ENCODE data around the gene ZSCAN5C.
"Not testable (repeated sequence)": the region's sequence is repeated elsewhere in the genome, so short reads cannot be mapped to it uniquely, and the experiment has no call there.

ZSCAN5C gene

GRCh38 chr19:56189785-56190184 is 12.3 kb upstream of the ZSCAN5C start:
- 86% methylated on average over 17 of the region's 17 CpGs for WGBS (ENCODE audit: insufficient coverage)
- ChIA-PET CTCF (no interaction called here), POLR2A (no interaction called here)
- Histone ChIP-seq H3K4me1 (ENCODE audit: control extremely low read depth in 1 of 4, control insufficient read depth in 4 of 4, insufficient read depth in 4 of 4, low read length in 3 of 4) (peaks cover 0 to 8% (median 2%) of the 10 kb centered on the region in 4 experiments), H3K27me3 (replicated peaks in 2 of 5; ENCODE audit: control insufficient read depth in 4 of 5, insufficient read depth in 5 of 5, low read length in 4 of 5) (no peaks in the 10 kb centered on the region), H3K9me3 (ENCODE audit: control extremely low read depth in 1 of 5, control insufficient read depth in 4 of 5, insufficient read depth in 2 of 5, low read depth in 1 of 5, low read length in 4 of 5) (no peaks in the 10 kb centered on the region), H3K36me3 (ENCODE audit: control insufficient read depth in 4 of 4, insufficient read depth in 4 of 4, low read length in 3 of 4) (no peaks in the 10 kb centered on the region), H3K27ac (ENCODE audit: insufficient read depth in 1 of 2, low read depth in 1 of 2, low read length in 2 of 2, poor library complexity in 1 of 2, severe bottlenecking in 2 of 2) (no peak overlapping the region), H3K4me3 (ENCODE audit: control insufficient read depth in 1 of 7, extremely low read depth in 1 of 7, insufficient read depth in 4 of 7, low read depth in 2 of 7, low read length in 6 of 7) (no peak overlapping the region)
- DNase-seq: no peak

GRCh38 chr19:56191115-56191514 is 11.0 kb upstream of the ZSCAN5C start:
- CTCF ChIA-PET: no interaction called here
- WGBS (ENCODE audit: insufficient coverage): 82% methylated on average over 3 of the region's 7 CpGs

GRCh38 chr19:56191711-56192110 is 10.4 kb upstream of the ZSCAN5C start:
- H3K9me3 ChIP-seq (ENCODE audit: control extremely low read depth in 1 of 5, control insufficient read depth in 4 of 5, insufficient read depth in 2 of 5, low read depth in 1 of 5, low read length in 4 of 5): no peaks in the 10 kb centered on the region
- no peaks in the 10 kb centered on the region for H3K27me3 ChIP-seq (replicated peaks in 2 of 5; ENCODE audit: control insufficient read depth in 4 of 5, insufficient read depth in 5 of 5, low read length in 4 of 5)
- WGBS (ENCODE audit: insufficient coverage): 94% methylated on average over 8 of the region's 10 CpGs
- no peak overlapping the region for H3K4me3 ChIP-seq (ENCODE audit: control insufficient read depth in 1 of 7, extremely low read depth in 1 of 7, insufficient read depth in 4 of 7, low read depth in 2 of 7, low read length in 6 of 7)
- POLR2A ChIA-PET: no interaction called here
- no peaks in the 10 kb centered on the region for H3K36me3 ChIP-seq (ENCODE audit: control insufficient read depth in 4 of 4, insufficient read depth in 4 of 4, low read length in 3 of 4)
- no peak overlapping the region for H3K27ac ChIP-seq (ENCODE audit: insufficient read depth in 1 of 2, low read depth in 1 of 2, low read length in 2 of 2, poor library complexity in 1 of 2, severe bottlenecking in 2 of 2)
- DNase-seq: no peak
- CTCF ChIA-PET: no interaction called here
- no peaks in the 10 kb centered on the region for H3K4me1 ChIP-seq (ENCODE audit: control extremely low read depth in 1 of 4, control insufficient read depth in 4 of 4, insufficient read depth in 4 of 4, low read length in 3 of 4)

More at GRCh38 chr19:56191115-56191514, 11.0 kb upstream of the ZSCAN5C start:
- POLR2A ChIA-PET: no interaction called here
- Histone ChIP-seq H3K9me3 (ENCODE audit: control extremely low read depth in 1 of 5, control insufficient read depth in 4 of 5, insufficient read depth in 2 of 5, low read depth in 1 of 5, low read length in 4 of 5) (no peaks in the 10 kb centered on the region), H3K4me1 (ENCODE audit: control extremely low read depth in 1 of 4, control insufficient read depth in 4 of 4, insufficient read depth in 4 of 4, low read length in 3 of 4) (peaks cover 0 to under 1% (median 0%) of the 10 kb centered on the region in 4 experiments), H3K36me3 (ENCODE audit: control insufficient read depth in 4 of 4, insufficient read depth in 4 of 4, low read length in 3 of 4) (no peaks in the 10 kb centered on the region), H3K27me3 (replicated peaks in 2 of 5; ENCODE audit: control insufficient read depth in 4 of 5, insufficient read depth in 5 of 5, low read length in 4 of 5) (no peaks in the 10 kb centered on the region), H3K4me3 (ENCODE audit: control insufficient read depth in 1 of 7, extremely low read depth in 1 of 7, insufficient read depth in 4 of 7, low read depth in 2 of 7, low read length in 6 of 7) (no peak overlapping the region), H3K27ac (ENCODE audit: insufficient read depth in 1 of 2, low read depth in 1 of 2, low read length in 2 of 2, poor library complexity in 1 of 2, severe bottlenecking in 2 of 2) (no peak overlapping the region)
- no peak for DNase-seq

- no peak overlapping the region for H3K27ac ChIP-seq (ENCODE audit: insufficient read depth in 1 of 2, low read depth in 1 of 2, low read length in 2 of 2, poor library complexity in 1 of 2, severe bottlenecking in 2 of 2)
- ChIA-PET CTCF (no interaction called here), POLR2A (no interaction called here)
- no peaks in the 10 kb centered on the region for H3K27me3 ChIP-seq (replicated peaks in 2 of 5; ENCODE audit: control insufficient read depth in 4 of 5, insufficient read depth in 5 of 5, low read length in 4 of 5)
- no peaks in the 10 kb centered on the region for H3K36me3 ChIP-seq (ENCODE audit: control insufficient read depth in 4 of 4, insufficient read depth in 4 of 4, low read length in 3 of 4)
- no peak overlapping the region for H3K4me3 ChIP-seq (ENCODE audit: control insufficient read depth in 1 of 7, extremely low read depth in 1 of 7, insufficient read depth in 4 of 7, low read depth in 2 of 7, low read length in 6 of 7)
- WGBS (ENCODE audit: insufficient coverage): 95% methylated on average over 4 of the region's 12 CpGs
- no peaks in the 10 kb centered on the region for H3K4me1 ChIP-seq (ENCODE audit: control extremely low read depth in 1 of 4, control insufficient read depth in 4 of 4, insufficient read depth in 4 of 4, low read length in 3 of 4)
- DNase-seq: no peak
- H3K9me3 ChIP-seq (ENCODE audit: control extremely low read depth in 1 of 5, control insufficient read depth in 4 of 5, insufficient read depth in 2 of 5, low read depth in 1 of 5, low read length in 4 of 5): no peaks in the 10 kb centered on the region
Measured at GRCh38 chr19:56193981-56194640, 8.0 kb upstream of the ZSCAN5C start.

- POLR2A ChIA-PET; H3K4me3 ChIP-seq (ENCODE audit: control insufficient read depth in 1 of 7, extremely low read depth in 1 of 7, insufficient read depth in 4 of 7, low read depth in 2 of 7, low read length in 6 of 7); DNase-seq; H3K27me3 ChIP-seq (replicated peaks in 2 of 5; ENCODE audit: control insufficient read depth in 4 of 5, insufficient read depth in 5 of 5, low read length in 4 of 5); H3K4me1 ChIP-seq (ENCODE audit: control extremely low read depth in 1 of 4, control insufficient read depth in 4 of 4, insufficient read depth in 4 of 4, low read length in 3 of 4); CTCF ChIA-PET; H3K9me3 ChIP-seq (ENCODE audit: control extremely low read depth in 1 of 5, control insufficient read depth in 4 of 5, insufficient read depth in 2 of 5, low read depth in 1 of 5, low read length in 4 of 5); H3K36me3 ChIP-seq (ENCODE audit: control insufficient read depth in 4 of 4, insufficient read depth in 4 of 4, low read length in 3 of 4); H3K27ac ChIP-seq (ENCODE audit: insufficient read depth in 1 of 2, low read depth in 1 of 2, low read length in 2 of 2, poor library complexity in 1 of 2, severe bottlenecking in 2 of 2): not testable (repeated sequence)
- 94% methylated on average over 8 of the region's 23 CpGs for WGBS (ENCODE audit: insufficient coverage)
Measured at GRCh38 chr19:56197646-56198045, 4.4 kb upstream of the ZSCAN5C start, which contains the start of gene ZSCAN5B. Gene ZSCAN5B, minus strand, starts transcription at chr19:56197783. Its CDS starts 4,731 bp downstream, at chr19:56193052.

- ChIA-PET POLR2A (no interaction called here), CTCF (no interaction called here)
- H3K27me3 ChIP-seq (replicated peaks in 2 of 5; ENCODE audit: control insufficient read depth in 4 of 5, insufficient read depth in 5 of 5, low read length in 4 of 5): no peaks in the 10 kb centered on the region
- 73% methylated on average over 5 of the region's 7 CpGs for WGBS (ENCODE audit: insufficient coverage)
- H3K4me1 ChIP-seq (ENCODE audit: control extremely low read depth in 1 of 4, control insufficient read depth in 4 of 4, insufficient read depth in 4 of 4, low read length in 3 of 4): no peaks in the 10 kb centered on the region
- no peak for DNase-seq
- no peaks in the 10 kb centered on the region for H3K36me3 ChIP-seq (ENCODE audit: control insufficient read depth in 4 of 4, insufficient read depth in 4 of 4, low read length in 3 of 4)
- peaks cover 0 to 2% (median 0%) of the 10 kb centered on the region in 5 experiments for H3K9me3 ChIP-seq (ENCODE audit: control extremely low read depth in 1 of 5, control insufficient read depth in 4 of 5, insufficient read depth in 2 of 5, low read depth in 1 of 5, low read length in 4 of 5)
- H3K27ac ChIP-seq (ENCODE audit: insufficient read depth in 1 of 2, low read depth in 1 of 2, low read length in 2 of 2, poor library complexity in 1 of 2, severe bottlenecking in 2 of 2): no peak overlapping the region
- no peak overlapping the region for H3K4me3 ChIP-seq (ENCODE audit: control insufficient read depth in 1 of 7, extremely low read depth in 1 of 7, insufficient read depth in 4 of 7, low read depth in 2 of 7, low read length in 6 of 7)
Measured at GRCh38 chr19:56199687-56200086, 2.4 kb upstream of the ZSCAN5C start.

- H3K27ac ChIP-seq (ENCODE audit: insufficient read depth in 1 of 2, low read depth in 1 of 2, low read length in 2 of 2, poor library complexity in 1 of 2, severe bottlenecking in 2 of 2); H3K4me1 ChIP-seq (ENCODE audit: control extremely low read depth in 1 of 4, control insufficient read depth in 4 of 4, insufficient read depth in 4 of 4, low read length in 3 of 4); H3K36me3 ChIP-seq (ENCODE audit: control insufficient read depth in 4 of 4, insufficient read depth in 4 of 4, low read length in 3 of 4); CTCF ChIA-PET; POLR2A ChIA-PET; H3K9me3 ChIP-seq (ENCODE audit: control extremely low read depth in 1 of 5, control insufficient read depth in 4 of 5, insufficient read depth in 2 of 5, low read depth in 1 of 5, low read length in 4 of 5); H3K4me3 ChIP-seq (ENCODE audit: control insufficient read depth in 1 of 7, extremely low read depth in 1 of 7, insufficient read depth in 4 of 7, low read depth in 2 of 7, low read length in 6 of 7); H3K27me3 ChIP-seq (replicated peaks in 2 of 5; ENCODE audit: control insufficient read depth in 4 of 5, insufficient read depth in 5 of 5, low read length in 4 of 5); DNase-seq: not testable (repeated sequence)
- WGBS (ENCODE audit: insufficient coverage): 100% methylated on average over 2 of the region's 5 CpGs
Measured at GRCh38 chr19:56207581-56207980, 5.5 kb downstream of the ZSCAN5C start.
